K562 treated with DMSO at 1 percent for 4 hours (cell line): ENCODE results near the gene CYP2S1. TPM values are rescaled to one million over a fixed set of nuclear protein-coding genes. Genes with fewer than 3 reads are reported as not detected.

Source experiments
- total RNA-seq: library from RNA; unstranded; fragments of 300-600 nt; gene quantifications from 2 replicates; pipeline ENCODE4 v1.2.3, GENCODE V29; 2022; ENCODE audit not compliant: insufficient read depth

CYP2S1 gene
- total RNA-seq = 0.28 TPM in 1 of 2 replicates, not detected in the other

DNA sequence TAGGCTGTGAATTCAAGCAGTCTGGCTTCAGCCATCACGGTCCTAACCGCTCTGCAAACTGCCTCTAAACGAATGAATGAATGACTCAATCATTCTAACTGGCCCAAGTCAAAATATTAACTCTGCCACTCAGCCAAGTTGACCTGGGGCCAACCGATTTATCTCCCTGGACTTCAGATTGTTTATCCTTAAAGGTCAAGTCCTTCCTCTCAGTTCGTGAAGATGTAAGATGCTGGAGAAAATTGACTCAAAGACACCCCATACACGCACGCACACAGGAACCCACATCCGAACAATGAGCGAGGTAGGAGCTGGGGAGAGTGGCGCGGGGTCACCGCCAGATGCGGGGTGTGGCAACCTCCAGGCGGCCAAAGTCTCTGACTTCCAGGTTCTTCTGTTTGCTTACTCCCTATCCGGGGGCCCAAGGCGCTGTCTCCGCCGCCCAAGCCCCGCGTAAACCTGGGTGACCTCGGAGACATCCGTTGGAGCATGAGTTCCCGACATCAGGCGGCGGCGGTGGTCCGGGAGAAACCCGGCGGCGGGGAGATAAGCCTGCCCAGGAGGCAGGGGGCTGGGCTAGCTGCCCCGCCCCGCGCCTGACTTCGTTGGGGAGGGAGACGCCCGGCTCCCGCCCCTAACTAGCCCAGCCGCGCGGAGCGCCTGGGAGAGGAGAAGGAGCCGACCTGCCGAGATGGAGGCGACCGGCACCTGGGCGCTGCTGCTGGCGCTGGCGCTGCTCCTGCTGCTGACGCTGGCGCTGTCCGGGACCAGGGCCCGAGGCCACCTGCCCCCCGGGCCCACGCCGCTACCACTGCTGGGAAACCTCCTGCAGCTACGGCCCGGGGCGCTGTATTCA is at the start of gene CYP2S1:
CYP2S1 (plus strand) TSS at position 646 of the 856 bp plus-strand sequence; CDS start at position 692, 46 bp downstream.

DNA sequence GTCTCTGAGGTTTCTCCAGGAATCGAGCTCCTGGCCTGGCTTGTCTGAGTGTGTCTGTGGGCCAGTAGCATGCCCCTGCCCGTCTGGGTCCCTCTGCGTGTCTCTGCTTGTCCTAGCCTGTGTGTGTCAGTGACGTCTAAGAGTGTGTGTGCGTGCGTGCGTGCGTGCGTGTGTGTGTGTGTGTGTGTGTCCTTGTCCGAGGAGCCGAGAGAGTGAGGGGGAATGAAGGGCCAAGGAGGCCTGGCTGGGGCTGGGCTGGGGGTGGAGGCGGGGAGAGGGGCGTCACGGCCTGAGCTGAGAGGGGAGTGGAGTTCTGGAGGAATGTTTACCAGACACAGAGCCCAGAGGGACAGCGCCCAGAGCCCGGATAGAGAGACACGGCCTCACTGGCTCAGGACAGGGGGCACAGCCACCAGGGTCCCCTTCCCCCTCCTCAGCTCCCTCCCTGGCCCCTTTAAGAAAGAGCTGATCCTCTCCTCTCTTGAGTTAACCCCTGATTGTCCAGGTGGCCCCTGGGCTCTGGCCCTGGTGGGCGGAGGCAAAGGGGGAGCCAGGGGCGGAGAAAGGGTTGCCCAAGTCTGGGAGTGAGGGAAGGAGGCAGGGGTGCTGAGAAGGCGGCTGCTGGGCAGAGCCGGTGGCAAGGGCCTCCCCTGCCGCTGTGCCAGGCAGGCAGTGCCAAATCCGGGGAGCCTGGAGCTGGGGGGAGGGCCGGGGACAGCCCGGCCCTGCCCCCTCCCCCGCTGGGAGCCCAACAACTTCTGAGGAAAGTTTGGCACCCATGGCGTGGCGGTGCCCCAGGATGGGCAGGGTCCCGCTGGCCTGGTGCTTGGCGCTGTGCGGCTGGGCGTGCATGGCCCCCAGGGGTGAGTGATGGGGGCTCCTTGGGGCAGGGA is 25.8 kb downstream of the CYP2S1 start, which contains the start of gene AXL:
AXL (plus strand) TSS at position 609 of the 893 bp plus-strand sequence; CDS start at position 779, 170 bp downstream.

Other genes with a start within 250 kb of the CYP2S1 start
- gene CYP2B6, start 201.9 kb upstream of the CYP2S1 start, total RNA-seq = not detected in 2 replicates
- gene CYP2A13, start 104.8 kb upstream of the CYP2S1 start, total RNA-seq = not detected in 2 replicates
- gene CYP2F1, start 78.8 kb upstream of the CYP2S1 start, total RNA-seq = 1.0 TPM in 1 of 2 replicates, not detected in the other
- gene AXL, start 26.0 kb downstream of the CYP2S1 start, total RNA-seq = 2.9 and 4.0 TPM in 2 replicates
- gene HNRNPUL1, start 71.2 kb downstream of the CYP2S1 start, total RNA-seq = 113 and 124 TPM in 2 replicates
- gene CCDC97, start 117.0 kb downstream of the CYP2S1 start, total RNA-seq = 18.9 and 22.4 TPM in 2 replicates
- 134 and 173 TPM in 2 replicates for gene TGFB1, start 160.7 kb downstream of the CYP2S1 start, total RNA-seq
- gene B9D2, start 170.9 kb downstream of the CYP2S1 start, total RNA-seq = 6.7 and 9.9 TPM in 2 replicates
- gene TMEM91, start 183.3 kb downstream of the CYP2S1 start, total RNA-seq = 4.9 and 5.2 TPM in 2 replicates
- gene EXOSC5, start 204.1 kb downstream of the CYP2S1 start, total RNA-seq = 49.5 and 57.6 TPM in 2 replicates
- gene BCKDHA, start 204.6 kb downstream of the CYP2S1 start, total RNA-seq = 53.1 and 72.1 TPM in 2 replicates
- 0.95 and 1.4 TPM in 2 replicates for gene B3GNT8, start 234.2 kb downstream of the CYP2S1 start, total RNA-seq
- gene DMAC2, start 246.7 kb downstream of the CYP2S1 start, total RNA-seq = 70.4 and 74.3 TPM in 2 replicates
- not detected in 2 replicates for gene ERICH4, start 249.9 kb downstream of the CYP2S1 start, total RNA-seq